H9 (cell line): Measurements from ENCODE around the gene MOSMO. TPM values are rescaled to one million over a fixed set of nuclear protein-coding genes. Genes with fewer than 3 reads are reported as not detected.

Source experiments
- DNase-seq: peaks from one replicate; pipeline ENCODE4 v3.0.0-alpha.2; 2017
- H2AFZ ChIP-seq: one replicate; pipeline ENCODE4 v1.6.1; 2013; ENCODE audit warnings: mild to moderate bottlenecking, low read length, control low read depth, moderate library complexity
- H2AK5ac ChIP-seq: 2 replicates; pipeline ENCODE4 v1.6.1; 2013; ENCODE audit warnings: low read length, control low read depth, mixed read lengths; ENCODE audit not compliant: insufficient read length
- H2BK120ac ChIP-seq: one replicate; pipeline ENCODE4 v1.6.1; 2013; ENCODE audit warnings: low read depth, mild to moderate bottlenecking, low read length, control low read depth, inconsistent platforms; ENCODE audit not compliant: poor library complexity, severe bottlenecking
- H2BK12ac ChIP-seq: 2 replicates; pipeline ENCODE4 v1.6.1; 2013; ENCODE audit warnings: low read length, control low read depth, mixed read lengths, low read depth; ENCODE audit not compliant: insufficient read length
- H2BK15ac ChIP-seq: 2 replicates; pipeline ENCODE4 v1.6.1; 2013; ENCODE audit warnings: low read depth, low read length, control low read depth
- H2BK20ac ChIP-seq: one replicate; pipeline ENCODE4 v1.6.1; 2013; ENCODE audit warnings: low read depth, mild to moderate bottlenecking, low read length, control low read depth, inconsistent platforms; ENCODE audit not compliant: poor library complexity, severe bottlenecking
- H2BK5ac ChIP-seq: 2 replicates; pipeline ENCODE4 v1.6.1; 2013; ENCODE audit warnings: low read length, control low read depth, mixed read lengths; ENCODE audit not compliant: insufficient read length
- H3K14ac ChIP-seq: 2 replicates; pipeline ENCODE4 v1.6.1; 2013; ENCODE audit warnings: low read length, control low read depth; ENCODE audit not compliant: insufficient read depth
- H3K18ac ChIP-seq: 2 replicates; pipeline ENCODE4 v1.6.1; 2013; ENCODE audit warnings: low read depth, mild to moderate bottlenecking, mixed read lengths, low read length, control low read depth; ENCODE audit not compliant: insufficient read length
- H3K23ac ChIP-seq: 2 replicates; pipeline ENCODE4 v1.6.1; 2013; ENCODE audit warnings: low read length, control low read depth, mixed read lengths, low read depth; ENCODE audit not compliant: insufficient read length
- H3K23me2 ChIP-seq: 2 replicates; pipeline ENCODE4 v1.6.1; 2013; ENCODE audit warnings: low read depth, mild to moderate bottlenecking, mixed read lengths, low read length, control low read depth; ENCODE audit not compliant: insufficient read length, poor library complexity, severe bottlenecking
- H3K27ac ChIP-seq: 2 replicates; pipeline ENCODE4 v1.5.1; 2013; ENCODE audit warnings: low read length, control low read depth, mixed read lengths, low read depth; ENCODE audit not compliant: insufficient read length
- H3K27me3 ChIP-seq: 2 replicates; pipeline ENCODE4 v1.6.1; 2013; ENCODE audit warnings: low read length, control low read depth, inconsistent platforms; ENCODE audit not compliant: insufficient read depth
- H3K4ac ChIP-seq: 2 replicates; pipeline ENCODE4 v1.6.1; 2013; ENCODE audit warnings: low read depth, mild to moderate bottlenecking, control low read depth, inconsistent platforms, low read length, moderate library complexity
- H3K4me1 ChIP-seq: 2 replicates; pipeline ENCODE4 v1.6.1; 2013; ENCODE audit warnings: low read length, control low read depth, inconsistent platforms; ENCODE audit not compliant: insufficient read depth
- H3K4me2 ChIP-seq: 2 replicates; pipeline ENCODE4 v1.6.1; 2013; ENCODE audit warnings: low read length, control low read depth, mixed read lengths; ENCODE audit not compliant: insufficient read length, insufficient read depth
- H3K56ac ChIP-seq: 2 replicates; pipeline ENCODE4 v1.6.1; 2013; ENCODE audit warnings: low read depth, mild to moderate bottlenecking, mixed read lengths, low read length, control low read depth; ENCODE audit not compliant: insufficient read length
- H3K79me1 ChIP-seq: 2 replicates; pipeline ENCODE4 v1.6.1; 2013; ENCODE audit warnings: low read depth, mild to moderate bottlenecking, moderate library complexity, low read length, control low read depth, inconsistent platforms; ENCODE audit not compliant: insufficient read depth, poor library complexity, severe bottlenecking
- H3K79me2 ChIP-seq: 2 replicates; pipeline ENCODE4 v1.6.1; 2013; ENCODE audit warnings: low read length, control low read depth, inconsistent platforms; ENCODE audit not compliant: insufficient read depth
- H3K9ac ChIP-seq: 2 replicates; pipeline ENCODE4 v1.6.1; 2013; ENCODE audit warnings: low read length, control low read depth, mixed read lengths; ENCODE audit not compliant: insufficient read length; ENCODE audit errors: extremely low read depth
- H3K9me3 ChIP-seq: one replicate; pipeline ENCODE4 v1.6.1; 2013; ENCODE audit warnings: low read depth, low read length, inconsistent platforms; ENCODE audit not compliant: control insufficient read depth
- H3T11ph ChIP-seq: one replicate; pipeline ENCODE4 v1.6.1; 2013; ENCODE audit warnings: mild to moderate bottlenecking, low read length, control low read depth, inconsistent platforms
- H4K20me1 ChIP-seq: one replicate; pipeline ENCODE4 v1.6.1; 2013; ENCODE audit not compliant: control insufficient read depth, insufficient read length, insufficient read depth
- H4K5ac ChIP-seq: 2 replicates; pipeline ENCODE4 v1.6.1; 2013; ENCODE audit warnings: low read depth, mild to moderate bottlenecking, mixed read lengths, low read length, control low read depth; ENCODE audit not compliant: insufficient read length
- H4K8ac ChIP-seq: replicated peaks from 2 replicates; pipeline ENCODE4 v1.6.1; 2013; ENCODE audit warnings: low read length, control low read depth, mixed read lengths, low read depth; ENCODE audit not compliant: insufficient read length
- H4K91ac ChIP-seq: 2 replicates; pipeline ENCODE4 v1.6.1; 2013; ENCODE audit warnings: low read depth, mild to moderate bottlenecking, moderate library complexity, mixed read lengths, low read length, control low read depth; ENCODE audit not compliant: insufficient read length
- H3K27ac Mint-ChIP-seq, 3 experiments: 2 replicates in 2 of 3; 3 replicates in 1 of 3; pipeline ENCODE4 v1.8.0; 2020 to 2021; ENCODE audit warnings: mixed read lengths in 3 of 3, mild to moderate bottlenecking in 1 of 3, moderate library complexity in 1 of 3
- H3K27me3 Mint-ChIP-seq: 2 replicates; pipeline ENCODE4 v1.8.0; 2021; ENCODE audit warnings: low read depth, mild to moderate bottlenecking, moderate library complexity, mixed read lengths
- H3K36me3 Mint-ChIP-seq, 3 experiments: 2 replicates in 2 of 3; 3 replicates in 1 of 3; pipeline ENCODE4 v1.8.0; 2020 to 2021; ENCODE audit warnings: low read depth in 3 of 3, mixed read lengths in 3 of 3; ENCODE audit not compliant: insufficient read depth in 1 of 3
- H3K4me1 Mint-ChIP-seq, 2 experiments: 2 replicates each; pipeline ENCODE4 v1.8.0; 2020; ENCODE audit warnings: mixed read lengths in 2 of 2
- H3K4me3 Mint-ChIP-seq, 2 experiments: 2 replicates in 1 of 2; 3 replicates in 1 of 2; pipeline ENCODE4 v1.8.0; 2020 to 2021; ENCODE audit warnings: mild to moderate bottlenecking in 2 of 2, mixed read lengths in 2 of 2, moderate library complexity in 1 of 2
- H3K9me3 Mint-ChIP-seq, 2 experiments: 2 replicates in 1 of 2; 3 replicates in 1 of 2; pipeline ENCODE4 v1.8.0; 2020; ENCODE audit warnings: mild to moderate bottlenecking in 2 of 2, mixed read lengths in 2 of 2, moderate library complexity in 1 of 2
- CTCF ChIP-seq: fragments of 200-600 bp; sonication (generic); conservative IDR thresholded peaks from 3 replicates; pipeline ENCODE4 v1.8.0; 2021; ENCODE audit warnings: antibody characterized with exemption, mild to moderate bottlenecking
- WGBS: extraction: QIAGEN DNeasy Blood & Tissue Kit; methylation state at CpG from one replicate; pipeline ENCODE4 v1.1.7; 2013; ENCODE audit warnings: missing lambda C conversion rate, low lambda C conversion rate, mixed read lengths; ENCODE audit not compliant: insufficient read length; ENCODE audit errors: extremely low coverage; 5-methylcytosine and 5-hydroxymethylcytosine counted together
- total RNA-seq: library from RNA; stranded (reverse); gene quantifications from 2 replicates; pipeline ENCODE4 v1.2.1, GENCODE V29; 2021

Gene MOSMO
- total RNA-seq, 1 experiment from 2014 or later, result 13.5 TPM

GRCh38 chr16:22093996-22094395, 86.1 kb downstream of the MOSMO start:
- no peak overlapping the region for H3K56ac ChIP-seq
- no peak overlapping the region for H4K5ac ChIP-seq
- no peaks in the 10 kb centered on the region for H3K9me3 ChIP-seq
- Mint-ChIP-seq H3K27ac (no peak overlapping the region; a peak in 1 of 7 replicates), H3K4me1 (peaks cover 19 to 20% of the 10 kb centered on the region in 2 experiments), H3K27me3 (no peaks in the 10 kb centered on the region; the same call in none of the 2 replicates), H3K4me3 (no peak overlapping the region), H3K9me3 (no peaks in the 10 kb centered on the region), H3K36me3 (no peaks in the 10 kb centered on the region)
- no peaks in the 10 kb centered on the region for H3K79me1 ChIP-seq
- no peak overlapping the region for H3K14ac ChIP-seq
- no CpG with 5 or more reads among the region's 3 CpGs for WGBS
- no peak overlapping the region for H2BK12ac ChIP-seq
- H2BK5ac ChIP-seq, result no peak overlapping the region
- H3K27ac ChIP-seq, result no peak overlapping the region
- no peak overlapping the region for H2BK120ac ChIP-seq
- H4K8ac ChIP-seq, result no peak overlapping the region
- no peak overlapping the region for H3K4me2 ChIP-seq
- H3K18ac ChIP-seq, result no peak overlapping the region
- H4K20me1 ChIP-seq, result no peaks in the 10 kb centered on the region
- H3K23me2 ChIP-seq, result no peaks in the 10 kb centered on the region
- no peak overlapping the region for H2BK20ac ChIP-seq
- no peak for DNase-seq
- H3K9ac ChIP-seq, result no peak overlapping the region
- no peaks in the 10 kb centered on the region; the same call in 1 of the 2 replicates for H3K4me1 ChIP-seq
- H3T11ph ChIP-seq, result no peak overlapping the region
- no peak overlapping the region for H2BK15ac ChIP-seq
- H3K27me3 ChIP-seq, result no peaks in the 10 kb centered on the region
- no peak overlapping the region for H2AFZ ChIP-seq
- no peak overlapping the region for H4K91ac ChIP-seq
- no peaks in the 10 kb centered on the region for H3K79me2 ChIP-seq
- H3K4ac ChIP-seq, result no peak overlapping the region
- no peak for TF ChIP-seq CTCF
- H2AK5ac ChIP-seq, result no peak overlapping the region
- H3K23ac ChIP-seq, result no peak overlapping the region
